AG09309 (cell line): Measurements from ENCODE around the gene PRSS57.

Experiments
- DNase-seq: peaks from one replicate; pipeline ENCODE4 v3.0.0-alpha.2; 2010; ENCODE audit warnings: low read depth
- H3K4me3 ChIP-seq: 2 replicates; pipeline ENCODE4 v1.5.1; 2011; ENCODE audit warnings: mild to moderate bottlenecking, low read depth, low read length, moderate library complexity; ENCODE audit not compliant: control insufficient read depth
- TF ChIP-seq, protein P1 (sequence below): IDR thresholded peaks from 2 replicates; pipeline ENCODE4 v1.5.1; 2011; ENCODE audit warnings: mild to moderate bottlenecking, low read depth, low read length, inconsistent platforms; ENCODE audit not compliant: insufficient read depth, control insufficient read depth; ENCODE audit errors: missing control alignments

The PRSS57 gene

DNA sequence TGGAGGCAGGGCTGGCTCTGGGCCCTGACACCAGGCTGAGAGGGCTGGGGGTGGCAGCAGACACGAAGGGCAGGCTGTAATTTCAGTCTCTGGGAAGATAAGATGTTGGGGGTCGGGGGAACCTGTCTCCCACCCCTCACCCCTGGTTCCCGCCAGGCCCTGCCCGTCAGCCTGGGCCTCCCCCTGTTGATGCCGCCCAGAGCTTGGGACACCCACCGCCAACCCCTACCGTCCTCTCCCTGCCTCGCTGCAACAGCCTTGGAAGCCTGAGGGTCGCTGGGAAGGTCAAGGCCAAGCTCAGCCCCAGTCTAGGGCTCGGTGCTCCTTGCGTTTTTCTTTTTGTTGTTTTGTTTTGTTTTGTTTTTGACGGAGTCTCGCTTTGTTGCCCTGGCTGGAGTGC, 28.0 kb upstream of the PRSS57 start:
- TF ChIP-seq, protein P1, sequence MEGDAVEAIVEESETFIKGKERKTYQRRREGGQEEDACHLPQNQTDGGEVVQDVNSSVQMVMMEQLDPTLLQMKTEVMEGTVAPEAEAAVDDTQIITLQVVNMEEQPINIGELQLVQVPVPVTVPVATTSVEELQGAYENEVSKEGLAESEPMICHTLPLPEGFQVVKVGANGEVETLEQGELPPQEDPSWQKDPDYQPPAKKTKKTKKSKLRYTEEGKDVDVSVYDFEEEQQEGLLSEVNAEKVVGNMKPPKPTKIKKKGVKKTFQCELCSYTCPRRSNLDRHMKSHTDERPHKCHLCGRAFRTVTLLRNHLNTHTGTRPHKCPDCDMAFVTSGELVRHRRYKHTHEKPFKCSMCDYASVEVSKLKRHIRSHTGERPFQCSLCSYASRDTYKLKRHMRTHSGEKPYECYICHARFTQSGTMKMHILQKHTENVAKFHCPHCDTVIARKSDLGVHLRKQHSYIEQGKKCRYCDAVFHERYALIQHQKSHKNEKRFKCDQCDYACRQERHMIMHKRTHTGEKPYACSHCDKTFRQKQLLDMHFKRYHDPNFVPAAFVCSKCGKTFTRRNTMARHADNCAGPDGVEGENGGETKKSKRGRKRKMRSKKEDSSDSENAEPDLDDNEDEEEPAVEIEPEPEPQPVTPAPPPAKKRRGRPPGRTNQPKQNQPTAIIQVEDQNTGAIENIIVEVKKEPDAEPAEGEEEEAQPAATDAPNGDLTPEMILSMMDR: no peak
- no peak for DNase-seq
- H3K4me3 ChIP-seq: no peak overlapping the region

DNA sequence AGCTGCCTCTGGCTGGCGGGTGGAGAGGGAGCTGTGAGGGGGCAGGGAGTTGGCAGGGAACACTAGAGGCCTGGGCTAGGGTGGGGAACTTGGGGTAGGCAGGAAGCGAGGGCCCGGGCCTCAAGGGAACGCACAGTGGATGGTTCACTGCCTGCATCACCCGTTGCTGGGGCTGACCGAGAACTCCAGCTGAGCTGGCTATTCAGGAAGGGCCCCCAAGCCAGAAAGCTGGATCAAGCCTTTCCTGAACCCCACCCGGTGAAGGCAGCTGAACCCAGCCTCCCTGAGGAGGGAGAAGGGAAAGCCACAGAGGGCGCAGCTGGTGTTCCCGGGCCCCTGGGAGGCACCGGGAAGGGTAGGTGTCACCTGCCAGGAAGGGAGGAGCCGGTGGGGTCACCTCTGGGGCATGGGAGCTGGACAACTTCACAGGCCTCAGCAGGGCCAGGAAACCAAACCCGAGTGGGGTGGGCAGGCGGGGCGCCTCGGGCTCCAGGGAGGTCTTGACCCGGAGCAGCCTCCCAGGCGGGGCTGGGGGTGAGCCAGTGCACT, 27.4 kb upstream of the PRSS57 start:
- H3K4me3 ChIP-seq: no peak overlapping the region
- TF ChIP-seq, protein P1: no peak
- no peak for DNase-seq

DNA sequence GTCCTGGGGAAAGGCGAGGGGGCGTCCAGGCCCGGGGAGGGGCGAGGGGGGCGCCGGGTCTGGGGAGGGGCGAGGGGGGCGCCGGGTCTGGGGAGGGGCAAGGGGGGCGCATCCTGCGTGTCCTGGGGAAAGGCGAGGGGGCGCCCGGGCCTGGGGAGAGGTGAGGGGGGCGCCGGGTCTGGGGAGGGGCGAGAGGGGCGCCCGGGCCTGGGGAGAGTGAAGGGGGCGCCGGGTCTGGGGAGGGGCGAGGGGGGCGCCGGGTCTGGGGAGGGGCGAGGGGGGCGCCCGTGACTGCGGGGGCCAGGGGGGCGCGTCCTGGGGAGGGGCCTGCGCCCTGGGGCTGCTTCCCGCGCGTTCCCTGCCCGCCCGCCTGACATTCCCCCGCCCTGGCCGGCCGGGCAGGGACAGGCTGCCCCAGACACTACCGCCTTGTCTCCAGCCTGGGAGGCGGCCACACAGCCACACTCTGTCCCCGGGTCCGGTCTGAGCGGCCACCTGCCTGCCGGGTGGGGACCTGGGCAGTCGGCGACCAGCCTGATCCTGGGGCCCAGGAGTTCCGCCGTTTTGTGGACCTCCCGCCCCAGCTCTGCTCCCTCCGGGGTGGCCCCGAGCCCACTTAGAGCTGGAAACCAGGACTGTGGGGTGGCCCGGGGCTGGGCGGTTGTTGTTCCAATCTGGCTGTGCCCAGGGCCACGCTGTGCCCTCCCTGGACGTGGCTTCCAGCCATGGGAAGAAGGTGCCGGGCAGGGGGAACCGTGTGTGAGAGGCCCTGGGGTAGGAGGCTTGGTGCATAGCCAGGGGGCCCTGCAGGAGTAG, 25.3 kb upstream of the PRSS57 start:
- no peak overlapping the region for H3K4me3 ChIP-seq
- TF ChIP-seq, protein P1: no peak
- no peak for DNase-seq

DNA sequence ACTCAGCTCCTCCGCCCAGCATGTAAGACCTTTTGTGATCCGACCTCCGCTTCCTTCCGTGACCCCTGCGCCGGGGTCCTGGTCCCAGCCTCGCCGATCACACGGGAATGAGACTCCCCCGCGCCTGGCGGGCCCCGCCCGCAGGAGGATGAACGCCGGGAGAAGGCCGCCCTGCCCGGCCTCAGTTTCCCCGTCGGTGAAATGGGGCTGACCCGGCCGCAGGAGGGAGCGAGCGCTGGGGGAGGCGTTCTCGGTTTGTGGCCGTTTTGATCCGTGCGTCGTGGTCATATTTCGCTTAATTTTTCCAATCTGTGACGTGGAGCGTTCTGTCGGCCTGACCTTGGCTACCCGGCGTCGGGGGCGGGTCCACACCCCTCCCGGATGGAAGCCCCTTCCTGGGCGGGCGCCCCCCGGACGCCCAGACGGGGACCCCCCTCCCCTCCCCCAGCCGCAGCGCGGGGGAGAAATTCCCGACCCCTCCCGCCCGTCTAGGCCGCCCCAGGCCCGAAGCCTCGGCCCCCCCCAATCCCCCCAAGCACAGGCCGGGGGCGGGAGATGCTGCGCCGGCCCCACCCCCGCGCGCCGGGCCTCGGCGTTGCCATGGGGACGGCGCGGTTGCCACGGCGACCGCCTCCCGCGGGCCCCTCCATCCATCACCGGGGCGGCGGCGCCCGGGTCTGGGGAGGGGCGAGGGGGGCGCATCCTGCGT, 24.5 kb upstream of the PRSS57 start:
- H3K4me3 ChIP-seq: no peak overlapping the region
- DNase-seq: no peak
- TF ChIP-seq, protein P1: no peak

DNA sequence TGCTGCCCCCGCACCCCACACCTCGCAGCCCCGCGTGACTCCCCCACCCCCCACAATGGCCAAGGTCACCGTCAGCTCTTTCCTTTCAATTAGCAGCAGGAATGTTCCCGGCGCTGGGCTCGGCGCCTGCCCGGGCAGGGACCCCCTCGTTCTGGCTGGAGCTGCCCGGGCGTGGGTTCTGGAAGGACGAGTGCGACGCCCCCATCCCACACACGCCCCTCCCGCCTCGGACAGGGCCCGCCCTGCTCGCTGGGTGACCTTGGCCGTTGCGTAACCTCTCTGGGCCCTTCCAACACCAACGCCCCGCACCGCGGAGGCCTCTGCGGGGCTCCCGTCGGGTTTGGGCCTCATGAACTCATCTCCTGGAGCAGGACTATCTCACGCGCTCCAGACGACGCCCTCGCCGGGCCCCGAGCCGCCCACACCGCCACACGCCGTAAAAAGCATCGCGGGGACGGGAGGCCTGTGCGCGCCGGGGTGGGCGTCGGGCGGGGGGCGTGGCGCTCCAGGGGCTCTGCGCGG, 23.8 kb upstream of the PRSS57 start:
- no peak overlapping the region for H3K4me3 ChIP-seq
- TF ChIP-seq, protein P1: no peak
- no peak for DNase-seq

DNA sequence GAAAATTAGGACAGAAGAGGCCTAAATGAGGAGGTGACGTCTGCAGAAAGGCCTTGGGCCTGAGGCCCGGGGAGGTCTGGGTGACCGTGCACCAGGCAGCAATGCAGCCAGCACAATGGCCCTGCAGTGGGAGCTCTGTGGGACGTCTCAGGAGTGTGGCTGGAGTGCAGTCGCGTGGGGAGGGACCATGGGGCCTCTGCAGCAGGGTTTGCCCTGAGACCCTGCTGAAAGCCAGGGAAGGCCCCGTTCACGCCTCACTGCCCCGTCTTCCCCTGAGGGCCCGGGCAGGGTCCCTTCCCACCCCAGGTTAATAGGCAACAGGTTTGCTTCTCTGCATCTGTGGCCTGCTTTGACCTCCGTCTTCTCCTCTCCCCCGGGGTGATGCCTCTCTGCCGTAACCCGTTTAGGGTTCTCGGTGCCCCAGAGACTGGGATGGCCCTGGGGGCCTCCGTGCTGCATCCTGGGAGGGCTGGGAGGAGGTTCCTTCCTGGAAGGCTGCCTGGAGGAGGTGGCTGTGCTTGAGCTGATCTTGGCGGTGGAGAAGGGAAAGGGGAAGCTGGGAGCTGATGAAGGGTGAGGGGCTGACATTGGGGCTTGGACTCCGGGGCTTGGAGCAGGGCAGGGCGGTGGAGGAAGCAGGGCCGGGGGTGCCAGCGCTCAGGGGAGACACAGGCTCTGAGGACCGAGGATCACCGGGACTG, 23.1 kb upstream of the PRSS57 start:
- DNase-seq: no peak
- TF ChIP-seq, protein P1: no peak
- H3K4me3 ChIP-seq: no peak overlapping the region
